AG10803 (cell line): Measurements from ENCODE around the gene CSRP1.

ENCODE experiments used
- DNase-seq: peaks from one replicate; pipeline ENCODE4 v3.0.0; 2010; ENCODE audit warnings: low read depth
- H3K4me3 ChIP-seq: 2 replicates; pipeline ENCODE4 v1.5.1; 2011; ENCODE audit warnings: mild to moderate bottlenecking, low read length, control low read depth
- CTCF ChIP-seq: conservative IDR thresholded peaks from 2 replicates; pipeline ENCODE4 v1.5.1; 2011; ENCODE audit warnings: mild to moderate bottlenecking, low read length, control low read depth, inconsistent platforms

Gene CSRP1

GRCh38 chr1:201537467-201537866 is 30.5 kb upstream of the CSRP1 start:
- DNase-seq, result no peak
- TF ChIP-seq CTCF, result no peak
- H3K4me3 ChIP-seq, result no peak overlapping the region

- DNase-seq, result no peak
- H3K4me3 ChIP-seq, result peak overlapping the region; percentile 49
- no peak for TF ChIP-seq CTCF
Observed at GRCh38 chr1:201537028-201537427, 30.1 kb upstream of the CSRP1 start.

GRCh38 chr1:201536558-201536957 is 29.6 kb upstream of the CSRP1 start:
- no peak for TF ChIP-seq CTCF
- peak; percentile 90 for DNase-seq
- H3K4me3 ChIP-seq, result peak overlapping the region; percentile 49

- no peak for TF ChIP-seq CTCF
- no peak for DNase-seq
- H3K4me3 ChIP-seq, result no peak overlapping the region
Observed at GRCh38 chr1:201535919-201536245, 29.0 kb upstream of the CSRP1 start.

- no peak overlapping the region for H3K4me3 ChIP-seq
- DNase-seq, result peak; percentile 61
- no peak for TF ChIP-seq CTCF
Observed at GRCh38 chr1:201535046-201535918, 28.4 kb upstream of the CSRP1 start.

GRCh38 chr1:201533836-201534235 is 26.9 kb upstream of the CSRP1 start:
- H3K4me3 ChIP-seq, result no peak overlapping the region
- DNase-seq, result peak; percentile 65
- TF ChIP-seq CTCF, result no peak

GRCh38 chr1:201531551-201532425 is 24.9 kb upstream of the CSRP1 start:
- no peak for TF ChIP-seq CTCF
- peak; percentile 58 for DNase-seq
- H3K4me3 ChIP-seq, result no peak overlapping the region
